OCI-LY3 (cell line): ENCODE measurements around the gene TRIO.

Experiments used
- EZH2phosphoT487 ChIP-seq: fragments of 200-600 bp; shearing (Covaris generic); IDR thresholded peaks from 2 replicates; pipeline ENCODE4 v1.6.1; 2018; ENCODE audit warnings: antibody characterized with exemption, mixed run types, low read depth
- TF ChIP-seq, protein P1 (sequence below): fragments of 200-600, 300-600 bp; sonication (generic); IDR thresholded peaks from 2 replicates; pipeline ENCODE4 v1.5.1; 2014; ENCODE audit warnings: antibody characterized with exemption, low read length, low read depth

DNA sequence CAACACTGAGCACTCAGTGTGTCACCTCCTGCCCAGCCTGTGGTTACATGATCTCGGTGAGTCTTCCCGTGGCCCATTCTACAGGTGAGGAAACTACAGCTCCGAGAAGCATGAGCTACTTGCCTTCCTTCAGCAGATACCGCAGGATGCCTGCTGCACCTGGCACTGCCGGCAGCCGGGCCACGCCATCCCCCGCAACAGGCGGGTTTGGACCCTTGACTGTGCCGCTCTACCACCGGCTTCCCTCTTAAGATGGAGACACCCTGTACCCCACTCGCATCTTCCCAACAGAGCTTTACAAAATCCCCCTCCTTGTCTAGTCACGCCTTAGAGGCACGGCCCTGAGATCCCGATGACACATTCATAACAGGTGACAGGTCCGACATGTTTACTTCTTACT lies 363.5 kb downstream of the TRIO start:
- TF ChIP-seq, protein P1, sequence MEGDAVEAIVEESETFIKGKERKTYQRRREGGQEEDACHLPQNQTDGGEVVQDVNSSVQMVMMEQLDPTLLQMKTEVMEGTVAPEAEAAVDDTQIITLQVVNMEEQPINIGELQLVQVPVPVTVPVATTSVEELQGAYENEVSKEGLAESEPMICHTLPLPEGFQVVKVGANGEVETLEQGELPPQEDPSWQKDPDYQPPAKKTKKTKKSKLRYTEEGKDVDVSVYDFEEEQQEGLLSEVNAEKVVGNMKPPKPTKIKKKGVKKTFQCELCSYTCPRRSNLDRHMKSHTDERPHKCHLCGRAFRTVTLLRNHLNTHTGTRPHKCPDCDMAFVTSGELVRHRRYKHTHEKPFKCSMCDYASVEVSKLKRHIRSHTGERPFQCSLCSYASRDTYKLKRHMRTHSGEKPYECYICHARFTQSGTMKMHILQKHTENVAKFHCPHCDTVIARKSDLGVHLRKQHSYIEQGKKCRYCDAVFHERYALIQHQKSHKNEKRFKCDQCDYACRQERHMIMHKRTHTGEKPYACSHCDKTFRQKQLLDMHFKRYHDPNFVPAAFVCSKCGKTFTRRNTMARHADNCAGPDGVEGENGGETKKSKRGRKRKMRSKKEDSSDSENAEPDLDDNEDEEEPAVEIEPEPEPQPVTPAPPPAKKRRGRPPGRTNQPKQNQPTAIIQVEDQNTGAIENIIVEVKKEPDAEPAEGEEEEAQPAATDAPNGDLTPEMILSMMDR: no peak
- no peak for TF ChIP-seq EZH2phosphoT487
